D721Med (cell line): ENCODE measurements around the gene ATP5F1B.

Experiments used
- DNase-seq: peaks from one replicate; pipeline ENCODE4 v3.0.0; 2011; ENCODE audit warnings: low spot score; ENCODE audit not compliant: insufficient read length
- FAIRE-seq: peaks from 2 replicates; lab custom pipeline; 2011; peaks lifted over from hg19 to GRCh38; lab: Jason Lieb, UNC
- CTCF ChIP-seq: IDR thresholded peaks from 2 replicates; pipeline ENCODE4 v1.5.1; 2012; ENCODE audit warnings: mild to moderate bottlenecking, control low read depth; ENCODE audit not compliant: insufficient read depth; ENCODE audit errors: missing control alignments

ATP5F1B gene

DNA sequence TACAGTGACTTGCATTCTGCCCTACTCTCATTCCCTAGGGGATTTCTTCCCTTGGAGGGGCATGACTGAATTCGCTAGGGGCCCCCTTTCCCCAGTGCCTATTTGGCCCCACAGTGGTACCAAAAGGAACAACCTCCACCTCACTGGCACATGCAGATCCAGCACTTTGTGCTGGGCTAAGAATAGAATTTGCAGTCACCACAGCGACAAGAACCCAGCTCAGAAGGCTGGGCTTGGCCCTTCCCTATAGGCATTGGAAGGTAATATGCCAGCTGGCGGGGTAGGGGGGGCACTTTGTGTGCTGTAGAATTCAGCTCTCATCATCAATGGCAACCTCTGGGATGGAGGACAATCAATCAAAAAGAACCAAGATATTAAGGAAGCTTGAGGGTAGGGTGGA lies 29.5 kb downstream of the ATP5F1B start:
- FAIRE-seq (no peak), DNase-seq (no peak)
- TF ChIP-seq CTCF, result no peak

DNA sequence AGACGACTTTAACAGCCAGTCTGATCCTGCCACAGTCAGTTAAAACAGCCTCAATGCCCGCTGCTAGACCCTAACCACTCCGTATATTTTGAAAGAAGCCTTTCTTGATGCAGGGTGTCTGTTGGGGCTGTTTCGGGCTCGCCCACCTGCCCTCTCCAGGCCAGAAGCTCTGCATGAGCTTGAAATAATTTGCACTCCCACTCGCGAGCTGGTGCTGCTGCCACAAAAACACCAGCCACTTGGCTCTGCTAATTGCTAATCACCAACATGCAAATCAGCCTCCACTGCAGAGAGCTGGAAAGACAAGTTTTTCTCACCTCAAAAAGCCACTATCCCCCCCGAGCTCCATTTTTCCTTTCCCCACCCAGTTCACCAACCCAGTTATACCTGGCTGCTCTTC lies 31.2 kb downstream of the ATP5F1B start:
- no peak for FAIRE-seq
- TF ChIP-seq CTCF, result no peak
- DNase-seq, result no peak

DNA sequence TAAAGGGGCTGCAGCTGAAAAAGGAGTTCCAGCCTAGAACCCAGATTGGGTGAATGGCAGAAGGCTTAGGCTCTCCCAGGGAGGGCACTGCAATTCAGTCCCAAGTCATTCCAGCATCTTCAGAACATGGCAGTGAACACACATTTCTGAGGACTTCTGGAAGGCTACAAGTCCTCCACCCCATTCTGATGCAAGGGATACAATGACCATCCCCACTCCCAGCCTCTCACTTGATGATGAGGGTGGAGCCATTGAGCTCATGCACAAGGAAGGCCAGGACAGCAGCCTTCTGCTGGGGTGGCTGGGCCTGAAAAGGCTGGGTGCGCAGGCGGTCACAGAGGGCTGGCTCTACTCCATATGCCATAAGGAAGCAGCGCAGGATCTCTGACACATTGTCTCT lies 41.4 kb downstream of the ATP5F1B start:
- FAIRE-seq, result no peak
- no peak for DNase-seq
- no peak for TF ChIP-seq CTCF

DNA sequence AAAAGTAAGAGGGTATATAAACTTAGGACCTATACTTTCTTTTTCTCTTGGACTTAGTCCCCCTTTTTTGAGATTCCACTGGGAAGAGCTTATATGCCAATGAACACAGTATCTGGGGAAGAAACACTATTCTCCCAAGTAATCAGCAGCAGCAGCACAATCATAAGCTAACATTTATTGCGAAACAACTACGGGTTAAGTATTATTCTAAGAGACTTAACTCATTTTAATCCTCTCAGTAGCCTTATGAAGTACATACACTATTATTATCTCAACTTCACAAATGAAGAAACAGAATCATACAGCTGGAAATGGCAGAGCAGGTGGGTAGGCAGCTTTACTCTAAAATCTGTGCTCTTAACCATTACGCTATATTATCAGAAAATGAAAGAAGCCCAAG lies 43.5 kb downstream of the ATP5F1B start:
- TF ChIP-seq CTCF, result no peak
- peak; percentile 75 for FAIRE-seq
- peak; percentile 61 for DNase-seq

GRCh38 chr12:56601503-56601902 lies 44.3 kb downstream of the ATP5F1B start:
- FAIRE-seq, result no peak

GRCh38 chr12:56600753-56601152 lies 45.0 kb downstream of the ATP5F1B start:
- FAIRE-seq, result no peak
- TF ChIP-seq CTCF, result no peak

More at GRCh38 chr12:56601503-56601902, 44.3 kb downstream of the ATP5F1B start:
- DNase-seq, result no peak
- TF ChIP-seq CTCF, result peak; percentile 14

GRCh38 chr12:56599797-56600196 lies 46.0 kb downstream of the ATP5F1B start:
- TF ChIP-seq CTCF, result no peak
- DNase-seq (no peak), FAIRE-seq (no peak)

More at GRCh38 chr12:56600753-56601152, 45.0 kb downstream of the ATP5F1B start:
- no peak for DNase-seq
